K562 (cell line): ENCODE measurements around the gene MKNK2. TPM values are rescaled to one million over a fixed set of nuclear protein-coding genes. Genes with fewer than 3 reads are reported as not detected.

Experiments used
- CBX2 ChIP-seq: fragments of 200-600 bp; sonication (generic); IDR thresholded peaks from one replicate; pipeline ENCODE4 v1.6.1; 2012; ENCODE audit warnings: mild to moderate bottlenecking, low read length, inconsistent platforms; ENCODE audit not compliant: insufficient read depth, poor library complexity, severe bottlenecking
- CREB1 ChIP-seq, 2 experiments: sonication (generic) in 1 of 2; formaldehyde crosslinking in 1 of 2; IDR thresholded peaks; 2 replicates each; pipeline versions ENCODE4 v1.6.1 to v1.8.0; 2012 to 2022; ENCODE audit warnings: inconsistent platforms in 1 of 2, mild to moderate bottlenecking in 1 of 2, missing genetic modification reagents in 1 of 2, moderate library complexity in 1 of 2
- EP400 ChIP-seq: fragments of 450-650 bp; IDR thresholded peaks from 2 replicates; pipeline ENCODE4 v1.6.1; 2017; ENCODE audit warnings: antibody characterized with exemption, mild to moderate bottlenecking, moderate library complexity
- IRF1 ChIP-seq: sonication (generic); formaldehyde crosslinking; IDR thresholded peaks from 2 replicates; pipeline ENCODE4 v1.8.0; 2022; ENCODE audit warnings: missing genetic modification reagents, mild to moderate bottlenecking, borderline replicate concordance
- SNRNP70 ChIP-seq: fragments of 200-400 bp; formaldehyde crosslinking; optimal IDR thresholded peaks from 2 replicates; pipeline ENCODE3; 2017; ENCODE audit warnings: low read depth, low read length
- TAF15 ChIP-seq: fragments of 200-400 bp; formaldehyde crosslinking; IDR thresholded peaks from 2 replicates; pipeline ENCODE4 v1.6.1; 2017; ENCODE audit warnings: mild to moderate bottlenecking, low read depth, low read length, moderate library complexity
- TBL1XR1 ChIP-seq, 2 experiments: IDR thresholded peaks; 2 replicates each; pipeline ENCODE4 v1.6.1; 2012; ENCODE audit warnings: improper control_type of control experiment in 2 of 2, low read length in 2 of 2, mild to moderate bottlenecking in 1 of 2
- ZFP91 ChIP-seq: sonication (generic); formaldehyde crosslinking; IDR thresholded peaks from 2 replicates; pipeline ENCODE4 v1.8.0; 2022; ENCODE audit warnings: mild to moderate bottlenecking, missing genetic modification reagents
- polyA plus RNA-seq, 8 experiments: library from polyadenylated mRNA; depleted of rRNA in 4 of 8; stranded (reverse) in 5 of 8; unstranded in 3 of 8; fragments of >200 nt; fragmentation: Nextera tagmentation in 2 of 8; fragmentation: Illumina TruSeq in 1 of 8; extraction: Ambion mirVana in 2 of 8; extraction: Trizol in 1 of 8; gene quantifications; 2 replicates each; pipeline versions ENCODE4 v1.2.1 to v1.2.3, GENCODE V29; 2011 to 2014; ENCODE audit warnings: inconsistent platforms in 1 of 8, missing spikeins in 1 of 8
- total RNA-seq, 7 experiments: library from RNA; depleted of rRNA in 6 of 7; stranded (reverse); fragments of >200 nt in 6 of 7; fragmentation: Illumina TruSeq in 2 of 7; extraction: Trizol in 2 of 7; gene quantifications; 2 replicates each; pipeline versions ENCODE4 v1.2.1 to v1.2.3, GENCODE V29; 2011 to 2021; ENCODE audit warnings: low replicate concordance in 1 of 7
- TF ChIP-seq, protein P1 (sequence below): fragments of 450-650 bp; IDR thresholded peaks from 2 replicates; pipeline ENCODE4 v1.6.1; 2016; ENCODE audit warnings: antibody characterized with exemption

MKNK2 gene
- total and polyA plus RNA-seq, 9 of the 15 experiments (the other 6 are each of a cell fraction or from before 2014, with no cell fraction given): 5.1 to 191 (median 51.9) TPM

DNA sequence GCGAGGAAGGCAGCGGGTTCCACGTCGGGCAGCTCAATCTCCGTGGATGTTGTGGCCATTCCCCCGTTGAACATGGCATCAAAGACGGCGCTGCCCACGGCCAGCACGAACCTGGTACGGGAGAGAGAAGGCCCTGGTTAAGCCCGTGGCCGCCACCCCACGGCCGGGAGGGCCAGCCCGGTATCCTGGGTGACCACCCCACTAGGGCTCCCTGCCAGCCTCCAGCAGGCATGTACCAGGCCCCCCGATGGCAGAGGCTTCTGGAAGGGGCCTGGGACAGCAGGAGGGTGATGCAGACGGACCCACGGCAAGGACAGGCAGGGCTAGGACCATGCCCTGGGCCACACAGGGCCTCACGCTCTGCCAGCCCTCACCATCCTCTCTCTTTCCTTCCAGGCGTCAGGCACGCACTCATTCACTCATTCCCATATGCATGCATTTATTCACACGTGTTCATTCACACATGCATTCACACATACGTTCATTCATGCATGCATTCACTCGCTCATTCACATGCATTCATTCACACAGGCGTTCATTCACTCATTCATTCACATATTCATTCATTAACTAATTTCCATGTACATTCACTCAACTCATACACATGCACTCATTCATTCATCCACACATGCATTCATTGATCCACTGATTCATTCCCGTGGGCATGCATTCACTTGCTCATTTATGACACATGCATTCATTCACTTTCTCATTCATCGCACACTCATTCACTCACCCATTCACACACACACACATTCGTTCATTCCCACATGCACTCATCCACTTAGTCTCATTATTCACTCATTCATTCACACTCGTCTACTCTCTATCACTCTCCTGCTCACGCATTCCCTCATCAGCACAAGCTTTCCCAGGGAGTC, 53.5 kb downstream of the MKNK2 start (continued):
- TF ChIP-seq, protein P1, sequence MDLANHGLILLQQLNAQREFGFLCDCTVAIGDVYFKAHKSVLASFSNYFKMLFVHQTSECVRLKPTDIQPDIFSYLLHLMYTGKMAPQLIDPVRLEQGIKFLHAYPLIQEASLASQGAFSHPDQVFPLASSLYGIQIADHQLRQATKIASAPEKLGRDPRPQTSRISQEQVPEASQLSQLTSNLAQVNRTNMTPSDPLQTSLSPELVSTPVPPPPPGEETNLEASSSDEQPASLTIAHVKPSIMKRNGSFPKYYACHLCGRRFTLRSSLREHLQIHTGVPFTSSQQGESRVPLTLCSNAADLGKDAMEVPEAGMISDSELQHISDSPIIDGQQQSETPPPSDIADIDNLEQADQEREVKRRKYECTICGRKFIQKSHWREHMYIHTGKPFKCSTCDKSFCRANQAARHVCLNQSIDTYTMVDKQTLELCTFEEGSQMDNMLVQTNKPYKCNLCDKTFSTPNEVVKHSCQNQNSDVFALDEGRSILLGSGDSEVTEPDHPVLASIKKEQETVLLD: no peak
- TF ChIP-seq CREB1 (IDR thresholded peaks at IDR 0.05) (no peak), CREB1 (CRISPR knock-in tag; IDR thresholded peaks at IDR 0.05) (no peak), CBX2 (no peak), SNRNP70 (no peak), IRF1 (CRISPR knock-in tag) (no peak), EP400 (no peak), ZFP91 (CRISPR knock-in tag) (no peak), TBL1XR1 (IDR thresholded peaks at IDR 0.05; ENCODE audit: low read length in 2 of 2) (no peak), TAF15 (no peak)
